C4-2B (cell line): Measurements from ENCODE around the gene ELMO1.

Experiments
- H3K27ac ChIP-seq: fragments of 450-650 bp; 2 replicates; pipeline ENCODE4 v1.5.1; 2017
- CTCF ChIP-seq: fragments of 450-650 bp; conservative IDR thresholded peaks from 2 replicates; pipeline ENCODE4 v1.5.1; 2017; ENCODE audit warnings: mild to moderate bottlenecking
- ZFX ChIP-seq: fragments of 450-650 bp; IDR thresholded peaks from 2 replicates; pipeline ENCODE4 v1.6.1; 2017

Gene ELMO1

DNA sequence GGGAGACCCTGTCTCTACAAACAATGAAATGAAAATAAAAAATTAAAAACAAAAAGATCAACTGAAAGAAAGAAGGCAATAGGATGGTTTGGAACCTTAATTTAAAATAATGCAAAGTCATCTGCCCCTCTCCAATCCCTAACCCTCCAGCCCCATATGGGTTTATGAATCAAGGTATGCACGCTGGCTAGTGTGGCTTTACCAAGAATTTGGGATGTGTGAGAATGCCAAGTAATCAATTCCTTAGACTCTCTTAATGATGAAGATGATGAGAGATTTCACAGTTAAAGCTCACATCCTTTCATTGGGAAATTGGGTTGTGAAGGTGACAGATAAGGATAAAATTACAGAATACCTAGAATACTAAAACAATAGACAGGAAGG, 577.3 kb downstream of the ELMO1 start:
- H3K27ac ChIP-seq = no peak overlapping the region
- TF ChIP-seq CTCF = no peak
- no peak for TF ChIP-seq ZFX

GRCh38 chr7:36870625-36871354, 577.9 kb downstream of the ELMO1 start:
- TF ChIP-seq ZFX = no peak
- no peak for TF ChIP-seq CTCF
- no peak overlapping the region for H3K27ac ChIP-seq

- H3K27ac ChIP-seq = no peak overlapping the region
- TF ChIP-seq CTCF = no peak
- TF ChIP-seq ZFX = no peak
Measured at GRCh38 chr7:36868727-36869411, 579.8 kb downstream of the ELMO1 start.

GRCh38 chr7:36865019-36865418, 583.6 kb downstream of the ELMO1 start:
- H3K27ac ChIP-seq = no peak overlapping the region
- TF ChIP-seq ZFX (no peak), CTCF (no peak)

- TF ChIP-seq ZFX (no peak), CTCF (no peak)
Measured at GRCh38 chr7:36863901-36864701, 584.6 kb downstream of the ELMO1 start.

DNA sequence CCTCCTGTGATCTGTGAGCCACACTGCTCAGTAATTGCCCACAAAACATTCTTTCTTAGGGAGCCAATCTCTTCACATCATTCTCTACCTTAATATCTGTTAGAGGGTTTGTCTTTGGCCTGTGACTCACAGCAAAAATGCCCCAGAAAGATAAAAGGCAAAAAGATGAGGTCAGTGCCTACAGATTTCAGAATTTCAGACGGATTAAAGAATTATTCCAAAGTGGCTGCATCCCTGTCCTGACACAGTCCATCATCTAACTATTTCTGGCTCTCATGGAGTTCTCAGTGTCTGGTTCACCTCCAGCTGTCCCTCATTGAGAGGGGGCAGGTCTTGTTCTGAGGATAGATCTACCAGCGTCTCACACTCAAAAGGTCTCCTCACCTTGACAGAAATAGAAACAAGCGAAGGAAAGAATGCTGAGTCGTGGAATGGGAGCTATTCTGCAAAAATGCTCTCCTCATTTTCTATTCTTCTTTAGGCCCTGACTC, 585.8 kb downstream of the ELMO1 start:
- H3K27ac ChIP-seq = no peak overlapping the region
- TF ChIP-seq ZFX (no peak), CTCF (no peak)

More at GRCh38 chr7:36863901-36864701, 584.6 kb downstream of the ELMO1 start:
- no peak overlapping the region for H3K27ac ChIP-seq
